Activated CD4-positive, alpha-beta T cell treated with anti-CD3 and anti-CD28 coated beads for 24 hours (primary cell): Measurements from ENCODE around the gene SLC16A10.
"Not testable (repeated sequence)": the region's sequence is repeated elsewhere in the genome, so short reads cannot be mapped to it uniquely, and the experiment has no call there.

Experiments
- DNase-seq, 2 donors: peaks; one replicate each; pipeline ENCODE4 v3.0.0-alpha.2; 2020; ENCODE audit warnings: low read depth in 2 of 2

The SLC16A10 gene

DNA sequence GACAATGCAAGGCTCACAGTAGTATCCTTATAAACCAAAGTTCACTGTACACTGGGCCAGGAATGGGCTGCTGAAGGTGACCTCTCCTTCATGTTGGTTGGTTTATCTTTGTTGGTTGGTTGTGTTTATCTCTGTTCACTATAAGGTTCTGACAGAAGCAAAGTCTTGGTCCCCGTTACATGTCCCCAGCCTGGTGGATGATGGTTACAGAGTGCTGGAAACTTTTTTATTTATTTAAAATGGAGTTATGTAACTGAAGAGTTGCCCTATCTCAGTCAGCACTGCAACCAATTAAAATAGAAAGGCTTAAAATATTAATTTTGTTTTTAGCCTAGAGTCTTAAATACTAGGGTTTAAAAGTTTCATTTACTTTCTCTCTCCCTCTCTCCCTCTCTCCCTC lies 100.6 kb downstream of the SLC16A10 start:
- DNase-seq: no peak

DNA sequence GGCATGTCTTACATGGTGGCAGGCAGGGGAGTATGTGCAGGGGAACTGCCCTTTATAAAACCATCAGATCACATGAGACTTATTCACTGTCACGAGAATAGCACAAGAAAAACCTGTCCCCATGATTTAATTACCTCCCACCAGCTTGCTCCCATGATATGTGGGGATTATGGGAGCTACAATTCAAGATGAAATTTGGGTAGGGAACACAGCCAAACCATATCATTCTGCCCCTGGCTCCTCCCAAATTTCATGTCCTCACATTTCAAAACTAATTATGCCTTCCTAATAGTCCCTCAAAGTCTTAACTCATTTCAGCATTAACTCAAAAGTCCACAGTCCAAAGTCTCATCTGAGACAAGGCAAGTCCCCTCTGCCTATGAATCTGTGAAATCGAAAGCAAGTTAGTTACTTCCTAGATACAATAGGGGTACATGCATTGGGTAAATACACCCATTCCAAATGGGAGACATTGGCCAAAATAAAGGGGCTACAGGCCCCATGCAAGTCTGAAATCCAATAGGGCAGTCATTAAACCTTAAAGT lies 102.4 kb downstream of the SLC16A10 start:
- not testable (repeated sequence) for DNase-seq

DNA sequence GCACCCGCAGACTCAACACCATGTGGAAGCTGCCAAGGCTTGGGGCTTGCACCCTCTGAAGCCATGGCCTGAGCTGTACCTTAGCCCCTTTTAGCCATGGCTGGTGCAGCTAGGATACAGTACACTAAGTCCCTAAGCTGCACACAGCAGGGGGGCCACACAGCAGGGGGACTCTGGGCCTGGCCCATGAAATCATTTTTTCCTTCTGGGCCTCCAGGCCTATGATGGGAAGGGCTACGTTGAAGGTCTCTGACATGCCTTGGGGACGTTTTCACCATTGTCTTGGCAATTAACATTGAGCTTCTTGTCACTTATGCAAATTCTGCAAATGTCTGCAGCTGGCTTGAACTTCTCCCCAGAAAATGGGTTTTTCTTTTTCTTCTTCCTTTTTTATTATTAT lies 103.3 kb downstream of the SLC16A10 start:
- no peak for DNase-seq

DNA sequence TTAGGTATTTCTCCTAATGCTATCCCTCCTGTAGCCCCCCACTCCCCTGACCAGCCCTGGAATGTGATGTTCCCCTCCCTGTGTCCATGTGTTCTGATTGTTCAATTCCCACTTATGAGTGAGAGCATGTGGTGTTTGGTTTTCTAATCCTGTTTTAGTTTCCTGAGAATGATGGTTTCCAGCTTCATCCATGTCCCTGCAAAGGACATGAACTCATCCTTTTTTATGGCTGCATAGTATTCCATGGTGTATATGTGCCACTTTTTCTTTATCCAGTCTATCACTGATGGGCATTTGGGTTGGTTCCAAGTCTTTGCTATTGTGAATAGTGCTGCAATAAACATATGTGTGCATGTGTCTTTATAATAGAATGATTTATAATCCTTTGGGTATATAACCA lies 103.8 kb downstream of the SLC16A10 start:
- DNase-seq: not testable (repeated sequence)

DNA sequence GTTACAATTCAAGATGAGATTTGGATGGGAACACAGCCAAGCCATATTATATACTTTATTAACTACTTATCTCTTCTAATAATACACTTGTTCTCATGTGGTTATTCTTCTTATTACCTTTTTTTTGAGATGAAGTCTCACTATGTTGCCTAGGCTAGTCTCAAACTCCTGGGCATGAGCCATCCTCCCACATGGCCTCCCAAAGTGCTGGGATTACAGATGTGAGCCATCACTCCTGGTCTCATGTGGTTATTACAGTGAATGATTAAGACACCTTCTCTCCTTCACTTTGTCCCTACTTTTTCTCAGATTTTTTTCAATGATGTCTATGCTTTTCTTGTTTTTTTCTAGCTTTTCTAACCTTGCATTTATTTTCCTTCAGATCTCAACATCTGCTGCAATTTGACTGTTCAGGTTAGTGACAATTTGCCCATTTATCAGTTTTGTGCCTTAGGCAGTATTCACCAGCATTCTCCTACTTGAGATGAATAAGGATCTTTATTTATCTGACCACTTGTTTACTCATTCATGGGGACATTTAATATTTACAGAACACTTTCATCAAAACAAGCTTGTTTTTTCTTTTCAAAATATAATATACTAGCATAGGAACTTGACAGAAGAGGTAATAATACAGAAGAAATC lies 105.7 kb downstream of the SLC16A10 start:
- DNase-seq: no peak

DNA sequence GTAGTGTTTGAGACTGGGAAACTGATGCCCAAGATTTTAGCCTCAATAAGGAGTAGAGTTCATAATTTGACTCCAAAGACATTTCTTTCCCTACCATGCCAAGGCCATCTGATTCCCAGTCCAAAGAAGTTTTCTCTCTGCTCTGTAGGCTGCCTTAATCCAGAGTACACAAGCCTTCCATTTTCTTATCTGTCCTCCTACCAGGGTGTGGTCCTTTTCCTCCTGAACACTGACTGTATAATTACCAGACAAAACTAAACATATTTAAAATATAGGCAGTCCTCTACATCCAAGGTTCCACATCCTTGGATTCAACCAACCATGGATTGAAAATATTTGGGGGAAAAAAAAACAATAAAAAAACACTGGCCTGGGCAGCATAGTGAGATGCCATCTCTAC lies 108.4 kb downstream of the SLC16A10 start:
- DNase-seq: no peak

DNA sequence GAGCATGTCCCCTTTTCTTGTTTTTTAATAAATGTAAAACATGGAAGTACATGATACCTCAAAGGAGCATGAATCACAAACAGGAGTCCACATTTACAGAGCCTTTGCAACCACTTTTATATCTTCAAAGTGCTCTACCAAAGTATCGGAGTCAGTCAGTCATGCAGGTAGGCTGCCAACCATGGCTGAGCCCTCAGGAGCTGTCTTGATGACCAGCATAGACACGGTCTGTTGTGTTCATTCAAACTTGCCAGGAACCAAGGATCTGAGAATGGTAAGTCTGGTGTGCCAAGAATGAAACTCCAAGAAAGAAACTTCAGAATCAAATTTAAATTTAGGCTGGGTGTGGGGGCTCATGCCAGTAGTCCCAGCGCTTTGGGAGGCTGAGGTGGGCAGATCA lies 111.5 kb downstream of the SLC16A10 start:
- DNase-seq: no peak

DNA sequence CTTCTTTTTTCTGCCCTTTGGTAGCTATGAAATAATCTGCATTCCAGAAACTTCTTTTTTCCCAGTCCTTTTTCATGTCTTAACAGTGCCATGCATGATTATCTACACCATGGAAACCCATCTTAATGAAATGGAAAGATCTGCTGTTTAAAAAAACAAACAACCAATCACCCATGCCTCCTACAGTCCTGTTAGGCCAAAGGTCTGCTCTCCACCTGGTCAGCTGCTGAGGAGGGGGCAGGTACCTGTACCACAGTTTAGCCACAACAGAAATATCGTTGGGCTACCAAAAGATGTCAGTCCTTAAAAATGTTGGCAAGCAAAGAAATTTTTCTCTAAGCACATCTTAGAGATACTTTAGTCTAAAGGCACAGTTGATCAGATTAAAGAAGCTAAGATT lies 112.6 kb downstream of the SLC16A10 start:
- DNase-seq: no peak

DNA sequence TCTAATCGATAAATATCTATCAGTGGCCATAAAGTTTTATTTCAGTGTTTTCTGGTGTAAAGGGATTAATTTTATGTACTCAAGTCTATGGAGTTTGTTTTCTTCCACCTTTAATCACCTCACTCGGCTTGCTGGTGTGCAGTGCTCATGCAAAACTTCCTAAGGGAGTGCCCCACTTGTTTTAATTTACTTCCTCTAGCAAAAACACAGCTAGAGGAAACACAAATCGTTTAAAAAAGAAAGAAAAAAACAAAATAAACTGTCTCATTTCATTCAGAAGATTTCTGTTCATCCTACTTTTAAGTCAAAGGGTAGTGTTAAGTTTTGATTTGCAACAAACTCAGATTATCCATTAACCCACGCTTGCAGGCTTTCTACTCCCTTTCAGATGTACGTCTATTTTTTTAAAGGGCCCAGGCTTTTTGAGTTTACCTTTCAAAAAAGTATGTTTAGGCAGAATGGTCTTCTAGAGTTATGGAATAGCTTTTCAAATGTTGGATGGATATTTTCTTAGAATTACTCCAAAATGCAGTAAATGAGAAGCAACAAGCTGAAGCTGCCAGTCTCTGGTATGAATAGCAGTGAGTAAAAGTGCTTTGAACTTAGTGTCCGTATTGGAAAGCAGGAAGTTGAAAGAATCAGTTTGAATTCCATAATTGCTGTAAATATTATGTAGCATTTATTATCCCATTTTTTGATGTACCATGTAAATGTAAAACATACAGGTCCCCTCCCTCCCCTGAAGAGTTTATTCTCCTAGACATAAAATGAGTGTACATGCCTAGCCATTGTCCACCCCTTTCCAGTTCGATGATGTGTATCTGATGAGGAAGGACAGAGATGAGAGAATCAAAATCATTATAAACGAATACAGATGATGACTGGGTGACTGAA lies 113.3 kb downstream of the SLC16A10 start:
- DNase-seq: no peak

DNA sequence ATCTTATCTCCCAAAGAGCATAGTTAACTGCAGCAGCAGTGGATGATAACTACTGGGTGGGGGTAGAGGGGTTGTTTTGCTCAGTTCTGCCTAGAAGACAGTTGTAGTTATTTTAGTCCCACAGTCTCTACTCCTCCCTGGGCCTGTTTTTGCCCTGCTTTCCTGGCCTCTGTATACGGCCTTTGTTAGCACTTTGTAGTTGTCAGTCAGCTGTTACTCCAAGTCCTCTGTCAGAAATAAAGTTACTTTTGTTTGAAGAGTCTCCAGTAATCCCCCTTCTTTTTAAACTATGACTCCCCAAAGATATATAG lies 113.9 kb downstream of the SLC16A10 start:
- no peak for DNase-seq

DNA sequence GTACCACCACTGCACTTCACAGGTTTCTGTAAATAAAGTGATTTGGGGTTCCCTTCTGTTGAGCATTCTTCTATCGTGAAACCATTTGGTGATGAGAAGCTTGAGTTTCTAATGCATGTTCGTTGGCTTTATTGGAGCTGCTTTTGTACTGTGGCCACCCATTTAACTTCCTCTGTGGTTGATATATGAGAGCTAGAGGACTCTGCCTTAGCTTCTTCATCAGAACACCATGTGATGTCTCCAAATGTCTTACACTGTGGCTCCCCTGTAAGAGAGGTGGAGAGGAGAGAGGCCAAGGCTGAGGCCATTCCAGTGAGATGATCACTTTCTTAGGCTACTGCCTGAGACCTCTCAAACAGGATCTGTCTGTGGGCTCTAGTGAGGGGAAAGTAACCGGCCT lies 114.5 kb downstream of the SLC16A10 start:
- no peak for DNase-seq

DNA sequence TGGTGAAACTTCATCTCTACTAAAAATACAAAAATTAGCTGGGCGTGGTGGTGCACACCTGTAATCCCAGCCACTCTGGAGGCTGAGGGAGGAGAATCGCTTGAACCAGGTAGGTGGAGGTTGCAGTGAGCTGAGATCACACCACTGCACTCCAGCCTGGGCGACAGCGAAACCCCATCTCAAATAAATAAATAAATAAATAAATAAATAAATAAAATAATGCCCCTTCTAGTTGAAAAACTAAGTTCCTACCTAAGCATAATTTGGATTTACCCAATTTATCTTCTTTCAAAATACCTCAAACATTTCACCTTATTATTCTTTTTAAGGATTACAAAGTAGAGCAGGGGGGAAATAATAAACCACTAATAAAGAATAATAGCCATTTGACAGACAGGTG lies 116.2 kb downstream of the SLC16A10 start:
- not testable (repeated sequence) for DNase-seq

DNA sequence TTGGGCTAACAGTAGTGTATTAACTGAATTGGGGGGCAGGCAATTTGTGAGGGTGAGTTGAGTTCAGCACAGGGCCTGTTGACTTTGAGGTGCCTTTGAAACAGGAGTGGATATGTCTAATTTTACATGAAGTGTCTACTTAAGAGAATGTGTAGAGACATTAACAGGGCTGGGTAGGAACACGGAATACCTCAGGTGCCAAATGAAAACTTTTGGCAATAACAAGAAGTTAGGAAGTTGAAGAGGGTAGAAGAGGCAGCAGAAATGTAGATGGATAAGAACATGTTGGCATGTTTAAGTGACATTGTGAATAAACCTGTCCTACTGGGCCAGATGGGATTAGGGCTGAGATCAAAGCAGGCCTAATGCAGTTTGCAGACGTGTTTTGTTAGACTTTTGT lies 117.0 kb downstream of the SLC16A10 start:
- DNase-seq: no peak

DNA sequence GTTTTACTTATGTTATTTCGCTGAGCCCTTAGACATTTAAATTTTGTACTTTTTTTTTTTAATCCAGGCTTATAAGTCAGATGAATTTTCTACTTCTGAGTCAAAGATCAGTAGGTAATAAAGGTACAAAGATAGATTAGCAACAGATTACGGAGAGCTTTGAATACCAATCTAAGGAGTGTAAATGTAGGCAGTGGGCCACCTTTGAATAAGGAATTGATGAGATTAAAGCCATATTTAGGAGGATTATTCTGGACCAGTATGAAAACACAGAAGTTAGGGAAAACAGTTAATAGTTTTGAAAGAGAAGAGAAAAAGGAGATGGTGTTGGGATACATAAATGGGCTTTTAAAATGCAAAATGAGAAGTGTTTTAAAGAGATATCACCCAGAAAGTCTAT lies 117.6 kb downstream of the SLC16A10 start:
- no peak for DNase-seq

DNA sequence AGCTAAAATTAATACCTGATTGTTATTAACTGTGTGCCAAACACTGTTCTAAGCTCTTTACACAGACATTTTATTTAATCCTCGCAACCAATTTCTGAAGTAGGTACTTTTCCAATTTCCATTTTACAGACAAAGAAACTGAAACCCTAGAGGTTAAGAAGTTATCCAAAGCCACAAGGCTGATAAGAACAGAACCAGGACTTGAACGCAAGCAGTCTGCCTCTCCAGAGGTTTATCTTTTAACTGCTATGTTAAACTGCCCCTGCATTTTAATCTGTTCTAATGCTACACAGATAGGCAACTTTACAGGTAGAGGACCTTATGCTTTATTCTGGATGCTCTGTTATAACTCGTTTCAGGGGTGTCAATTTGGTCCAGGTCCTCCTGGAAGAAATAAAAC lies 118.2 kb downstream of the SLC16A10 start:
- DNase-seq: no peak

DNA sequence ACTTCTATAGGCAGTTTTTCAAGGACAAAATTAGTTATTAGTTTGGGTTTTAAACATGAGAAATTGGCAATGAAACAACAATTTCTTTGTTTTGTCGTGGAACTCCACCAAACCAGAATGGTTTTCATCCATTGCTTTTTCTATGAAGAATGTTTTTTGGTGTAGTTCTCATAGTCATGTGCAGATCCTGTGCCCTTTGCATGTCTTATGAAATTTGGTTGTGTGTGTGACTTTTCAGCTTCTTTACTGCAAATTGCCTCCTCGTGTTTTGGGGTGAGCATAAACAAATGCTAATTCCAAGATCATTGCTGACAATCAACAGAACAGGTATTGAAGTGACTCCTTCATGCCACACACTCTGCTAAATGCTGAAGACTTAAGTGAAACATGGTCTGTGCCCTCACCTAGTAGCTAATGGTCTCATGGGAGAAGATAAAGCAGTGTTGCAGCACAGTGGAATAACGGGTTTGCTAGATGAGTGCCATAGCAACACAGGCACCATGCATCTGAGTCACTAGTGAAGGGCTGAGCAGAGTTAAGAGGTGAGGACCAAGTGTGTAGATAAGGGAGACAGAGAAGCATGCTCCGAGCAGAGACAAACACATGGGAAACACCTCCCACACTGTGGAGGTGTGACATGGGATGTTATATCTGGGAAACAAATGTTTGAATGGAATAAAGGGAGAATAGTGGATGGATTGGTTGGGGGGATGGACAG lies 120.0 kb downstream of the SLC16A10 start:
- DNase-seq: no peak

DNA sequence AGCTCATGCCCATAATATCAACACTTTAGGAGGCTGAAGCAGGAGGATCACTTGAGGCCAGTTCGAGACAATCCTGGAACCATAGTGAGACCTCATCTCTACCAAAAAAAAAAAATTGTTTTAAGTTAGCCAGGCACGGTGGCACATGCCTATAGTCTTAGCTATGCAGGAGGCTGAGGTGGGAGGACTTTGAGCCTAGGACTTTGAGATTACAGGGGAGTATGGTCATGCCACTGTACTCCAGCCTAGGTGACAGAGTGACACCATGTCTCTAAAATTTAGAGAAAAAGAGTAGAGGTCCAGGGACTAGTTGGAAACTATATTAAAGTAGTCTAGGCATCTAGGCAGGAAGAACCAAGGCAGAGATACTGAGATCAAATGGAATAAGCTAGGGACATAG lies 121.6 kb downstream of the SLC16A10 start:
- DNase-seq: no peak

DNA sequence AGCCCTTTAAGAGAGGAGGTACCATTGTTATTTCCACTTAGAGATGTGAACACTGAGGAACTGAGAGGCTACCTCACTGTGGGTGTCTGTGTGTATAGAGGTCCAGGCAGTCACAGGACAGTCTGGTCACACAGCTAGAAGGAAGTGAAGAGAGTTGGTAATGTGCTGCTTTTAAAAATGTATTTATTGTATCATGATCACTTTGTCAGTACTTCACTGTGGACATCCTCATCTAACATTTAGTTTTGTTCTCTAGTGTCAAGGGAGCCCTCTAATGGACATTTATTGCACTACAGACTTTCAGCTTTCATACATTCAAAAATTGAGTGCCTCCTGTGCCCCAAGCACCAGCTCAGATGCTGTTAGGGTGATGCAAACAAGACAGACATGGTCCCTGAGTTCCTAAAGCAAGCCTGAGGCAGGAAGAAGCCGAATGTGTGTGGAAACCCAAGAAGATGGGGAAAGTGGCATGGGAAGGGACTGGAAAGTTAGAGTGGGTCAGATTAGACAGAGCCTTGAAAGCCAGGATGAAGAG lies 123.0 kb downstream of the SLC16A10 start:
- peak in 1 of 2 donors; percentile 31 for DNase-seq

DNA sequence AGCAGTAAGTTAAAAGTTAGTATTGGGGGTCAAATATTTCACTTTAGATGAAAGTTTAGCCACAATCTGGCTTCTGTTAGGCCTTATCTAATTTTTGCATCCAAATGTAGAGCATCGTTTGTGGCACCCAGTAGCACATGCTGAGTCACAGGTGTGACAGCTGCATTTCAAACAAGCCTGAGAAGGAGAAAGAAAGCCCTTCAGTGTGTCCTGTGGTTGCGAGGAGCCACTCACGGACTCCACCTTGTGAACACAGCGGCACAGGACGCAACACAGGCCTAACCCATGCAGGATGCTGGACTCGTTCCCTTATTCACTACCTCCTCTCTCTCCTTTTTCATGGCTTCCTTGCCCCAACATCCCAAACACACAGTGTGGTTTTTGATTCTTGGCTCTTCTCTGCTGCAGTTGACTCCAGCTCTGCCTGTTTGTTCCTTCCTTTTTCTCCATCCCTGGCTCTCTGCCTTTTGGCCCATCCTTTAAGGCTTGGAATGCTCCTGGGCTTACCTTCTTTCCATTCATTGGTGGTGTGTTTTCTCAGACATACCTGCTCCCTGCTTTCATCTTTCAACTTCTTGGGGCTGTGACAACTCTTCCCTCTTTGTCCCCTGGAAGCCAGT lies 124.2 kb downstream of the SLC16A10 start:
- DNase-seq: no peak

DNA sequence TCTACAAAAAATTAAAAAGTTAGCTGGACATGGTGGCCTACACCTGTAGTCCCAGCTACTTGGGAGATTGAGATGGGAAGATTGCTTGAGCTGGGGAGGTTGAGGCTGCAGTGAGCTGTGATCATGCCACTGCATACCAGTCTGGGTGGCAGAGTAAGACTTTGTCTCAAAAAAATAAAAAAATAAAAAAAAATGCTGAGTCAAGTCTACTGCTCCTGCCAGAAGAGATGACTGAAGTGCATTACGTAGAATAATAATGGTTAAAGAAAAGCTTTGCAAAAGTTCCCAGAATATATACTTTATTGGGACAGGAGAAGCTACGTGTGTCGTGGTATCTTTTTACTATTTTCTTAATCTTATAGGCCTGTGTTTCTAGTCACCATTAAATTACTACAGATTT lies 125.3 kb downstream of the SLC16A10 start:
- no peak for DNase-seq

DNA sequence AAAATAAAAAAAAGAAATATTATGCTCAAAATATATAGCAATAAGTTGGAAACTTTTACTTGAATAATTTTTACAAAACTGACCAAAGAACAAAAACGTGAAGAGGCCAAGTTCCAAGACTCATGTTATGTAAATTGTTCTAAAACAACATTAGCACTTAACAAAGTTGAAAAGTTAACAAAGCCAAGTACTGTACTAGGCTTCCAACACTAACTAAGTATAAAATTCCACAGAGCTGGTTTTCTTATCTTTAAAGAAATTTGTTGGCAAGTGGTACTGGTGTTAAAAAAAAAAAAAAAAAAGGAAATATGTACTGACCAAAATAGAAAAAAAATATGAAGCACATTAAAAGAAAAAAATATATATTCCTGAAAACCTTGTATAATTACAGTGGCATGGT lies 127.8 kb downstream of the SLC16A10 start:
- no peak for DNase-seq

DNA sequence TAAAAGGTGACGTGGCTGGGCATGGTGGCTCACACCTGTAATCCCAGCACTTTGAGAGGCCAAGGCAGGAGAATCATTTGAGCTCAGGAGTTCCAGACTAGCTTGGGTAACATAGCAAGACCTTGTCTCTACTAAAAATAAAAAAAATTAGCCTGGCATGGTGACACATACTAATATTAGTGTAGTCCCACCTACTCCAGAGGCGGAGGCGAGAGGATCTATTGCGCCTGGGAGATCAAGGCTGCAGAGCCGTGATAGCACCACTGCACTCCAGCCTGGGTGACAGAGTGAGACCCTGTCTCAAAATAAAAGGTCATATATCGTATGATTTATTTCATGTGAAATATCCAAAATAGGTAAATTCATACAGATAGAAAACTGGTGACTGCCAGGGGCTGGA lies 132.5 kb downstream of the SLC16A10 start:
- no peak for DNase-seq
